Measurements from ENCODE around the gene RGPD8.

RGPD8 gene

DNA sequence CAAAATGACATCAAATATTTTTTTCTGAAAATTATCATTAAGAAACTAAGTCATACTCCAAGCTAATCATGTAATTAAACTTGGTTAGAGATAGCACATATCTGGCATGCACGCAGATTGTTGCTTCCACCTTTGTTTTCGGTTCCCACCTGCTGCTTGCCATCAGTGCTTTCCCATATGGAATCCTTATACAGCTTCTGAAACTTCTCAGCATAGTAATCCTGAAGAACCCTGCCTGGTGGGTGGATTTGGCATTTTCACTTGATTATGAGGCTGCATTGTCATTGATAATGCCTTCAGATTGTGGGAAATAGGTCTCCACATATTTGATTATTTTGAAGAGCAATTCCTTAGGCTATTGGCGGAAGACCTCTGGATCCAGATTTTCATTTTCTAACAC, 110.5 kb downstream of the RGPD8 start:
- DNase-seq: no peak

DNA sequence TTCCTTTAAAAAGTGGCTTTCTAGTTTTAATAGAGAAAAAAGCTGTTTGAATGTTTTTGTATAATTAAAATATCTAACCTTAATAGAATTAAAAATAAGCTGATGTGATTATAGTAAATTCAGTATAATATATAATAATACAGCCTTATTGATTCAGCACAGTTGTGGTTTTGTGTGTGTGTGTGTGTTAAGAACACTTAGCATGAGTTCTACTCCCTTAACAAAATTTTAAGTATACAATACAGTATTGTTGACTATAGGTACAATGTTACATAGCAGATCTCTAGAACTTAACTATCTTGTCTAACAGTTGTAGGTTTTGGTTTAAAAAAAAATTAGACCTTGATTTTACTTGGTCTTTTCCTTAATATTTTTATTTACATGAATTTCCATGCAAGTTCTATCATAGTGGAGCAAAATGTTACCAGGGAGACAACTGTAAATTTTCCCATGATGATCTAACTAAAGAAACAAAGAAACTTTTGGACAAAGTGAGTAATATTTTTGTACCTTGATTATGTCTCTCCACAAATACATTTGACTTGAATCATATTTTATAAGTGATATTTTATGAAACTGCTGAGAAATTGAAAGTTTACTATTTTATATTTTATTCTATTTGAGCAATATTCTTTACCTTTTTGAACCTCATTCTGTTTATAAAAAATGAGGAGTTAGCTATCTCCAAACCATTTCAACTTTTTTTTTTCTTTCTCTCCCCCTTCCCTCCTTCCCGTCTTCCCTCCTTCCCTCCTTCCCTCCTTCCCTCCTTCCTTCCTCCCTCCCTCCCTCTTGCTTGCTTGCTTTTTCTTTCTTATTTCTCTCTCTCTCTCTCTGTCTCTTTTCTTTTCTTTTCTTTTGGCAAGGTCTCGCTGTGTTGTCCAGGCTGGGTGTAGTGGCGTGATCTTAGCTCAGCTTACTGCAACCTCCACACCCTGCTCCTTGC, 111.8 kb downstream of the RGPD8 start:
- no peak for DNase-seq
